ENCODE results near the gene WDFY4.

DNA sequence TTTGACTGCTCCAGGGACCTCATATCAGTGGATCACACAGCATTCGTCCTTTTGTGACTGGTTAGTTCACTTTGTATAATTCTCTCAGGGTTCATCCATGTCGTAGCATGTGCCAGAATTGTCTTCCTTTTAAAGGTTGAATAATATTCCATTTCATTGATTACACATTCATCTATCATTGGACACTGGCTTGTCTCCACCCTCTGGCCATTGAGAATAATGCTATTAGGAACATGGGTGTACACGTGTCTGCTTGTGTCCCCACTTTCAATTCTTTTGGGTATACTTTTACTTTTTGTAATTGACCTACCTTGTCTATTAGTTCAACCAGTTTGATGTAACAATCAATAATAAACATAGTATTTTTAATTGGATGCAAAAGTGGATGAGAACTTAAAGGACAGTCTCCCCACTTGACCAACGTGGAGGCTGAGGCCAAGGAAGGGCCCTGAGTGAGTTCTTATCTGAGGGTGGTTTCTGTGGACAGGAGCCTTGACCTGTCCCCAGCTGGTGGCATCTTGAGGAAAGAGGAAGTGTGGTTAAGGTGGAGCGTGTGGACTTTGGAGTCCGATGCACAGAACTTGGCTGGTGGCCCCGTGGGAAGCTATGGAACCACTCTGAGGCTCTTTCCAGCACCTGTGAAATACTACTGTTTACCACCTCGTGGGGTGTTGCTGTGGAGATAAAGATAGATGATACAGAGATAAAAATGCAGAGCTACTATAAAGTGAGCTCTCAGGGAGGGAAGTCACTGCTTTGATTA, 16.6 kb downstream of the WDFY4 start:
- TF ChIP-seq EP300 (conservative IDR thresholded peaks at IDR 0.05; ENCODE audit: poor library complexity, severe bottlenecking) (no peak), EZH2 (IDR thresholded peaks at IDR 0.05; ENCODE audit: borderline replicate concordance, insufficient read depth, low read length, poor library complexity, severe bottlenecking) (no peak), CTCF (IDR thresholded peaks at IDR 0.05; ENCODE audit: poor library complexity, severe bottlenecking) (no peak), RAD21 (conservative IDR thresholded peaks at IDR 0.05) (no peak), POLR2AphosphoS5 (IDR thresholded peaks at IDR 0.05) (no peak), SMC3 (conservative IDR thresholded peaks at IDR 0.05; ENCODE audit: poor library complexity) (no peak), TAF1 (IDR thresholded peaks at IDR 0.05; ENCODE audit: low read depth) (no peak), MXI1 (conservative IDR thresholded peaks at IDR 0.05; ENCODE audit: poor library complexity, severe bottlenecking) (no peak)
- TF ChIP-seq, protein P1, sequence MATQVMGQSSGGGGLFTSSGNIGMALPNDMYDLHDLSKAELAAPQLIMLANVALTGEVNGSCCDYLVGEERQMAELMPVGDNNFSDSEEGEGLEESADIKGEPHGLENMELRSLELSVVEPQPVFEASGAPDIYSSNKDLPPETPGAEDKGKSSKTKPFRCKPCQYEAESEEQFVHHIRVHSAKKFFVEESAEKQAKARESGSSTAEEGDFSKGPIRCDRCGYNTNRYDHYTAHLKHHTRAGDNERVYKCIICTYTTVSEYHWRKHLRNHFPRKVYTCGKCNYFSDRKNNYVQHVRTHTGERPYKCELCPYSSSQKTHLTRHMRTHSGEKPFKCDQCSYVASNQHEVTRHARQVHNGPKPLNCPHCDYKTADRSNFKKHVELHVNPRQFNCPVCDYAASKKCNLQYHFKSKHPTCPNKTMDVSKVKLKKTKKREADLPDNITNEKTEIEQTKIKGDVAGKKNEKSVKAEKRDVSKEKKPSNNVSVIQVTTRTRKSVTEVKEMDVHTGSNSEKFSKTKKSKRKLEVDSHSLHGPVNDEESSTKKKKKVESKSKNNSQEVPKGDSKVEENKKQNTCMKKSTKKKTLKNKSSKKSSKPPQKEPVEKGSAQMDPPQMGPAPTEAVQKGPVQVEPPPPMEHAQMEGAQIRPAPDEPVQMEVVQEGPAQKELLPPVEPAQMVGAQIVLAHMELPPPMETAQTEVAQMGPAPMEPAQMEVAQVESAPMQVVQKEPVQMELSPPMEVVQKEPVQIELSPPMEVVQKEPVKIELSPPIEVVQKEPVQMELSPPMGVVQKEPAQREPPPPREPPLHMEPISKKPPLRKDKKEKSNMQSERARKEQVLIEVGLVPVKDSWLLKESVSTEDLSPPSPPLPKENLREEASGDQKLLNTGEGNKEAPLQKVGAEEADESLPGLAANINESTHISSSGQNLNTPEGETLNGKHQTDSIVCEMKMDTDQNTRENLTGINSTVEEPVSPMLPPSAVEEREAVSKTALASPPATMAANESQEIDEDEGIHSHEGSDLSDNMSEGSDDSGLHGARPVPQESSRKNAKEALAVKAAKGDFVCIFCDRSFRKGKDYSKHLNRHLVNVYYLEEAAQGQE (IDR thresholded peaks at IDR 0.05; ENCODE audit: borderline replicate concordance) = no peak
